HG03439 (cell line): ENCODE results near the gene PBX2.
"Not testable (repeated sequence)": the region's sequence is repeated elsewhere in the genome, so short reads cannot be mapped to it uniquely, and the experiment has no call there.

Experiments used
- ATAC-seq: cut with Tn5 transposase; IDR thresholded peaks from one replicate; pipeline ENCODE4 v1.9.1; 2021; ENCODE audit warnings: mild to moderate bottlenecking, moderate library complexity; ENCODE audit not compliant: unreplicated experiment

The PBX2 gene

GRCh38 chr6:32203426-32204267 is 13.6 kb upstream of the PBX2 start:
- ATAC-seq = no peak

GRCh38 chr6:32202186-32202585 is 12.2 kb upstream of the PBX2 start:
- no peak for ATAC-seq

GRCh38 chr6:32200711-32201475 is 10.9 kb upstream of the PBX2 start:
- ATAC-seq = no peak

GRCh38 chr6:32198866-32199265 is 8.9 kb upstream of the PBX2 start:
- no peak for ATAC-seq

GRCh38 chr6:32198345-32198696 is 8.3 kb upstream of the PBX2 start:
- ATAC-seq = no peak

- ATAC-seq = no peak
These were observed 6.9 kb upstream of the PBX2 start for GRCh38 chr6:32196682-32197616.

- ATAC-seq = peak; percentile 76
These were observed 6.1 kb upstream of the PBX2 start for GRCh38 chr6:32195902-32196681.

GRCh38 chr6:32195652-32195901 is 5.6 kb upstream of the PBX2 start:
- ATAC-seq = peak; percentile 78

- no peak for ATAC-seq
These were observed 5.0 kb upstream of the PBX2 start for GRCh38 chr6:32194825-32195651.

GRCh38 chr6:32194388-32194787 is 4.4 kb upstream of the PBX2 start:
- ATAC-seq = no peak

- not testable (repeated sequence) for ATAC-seq
These were observed 3.1 kb upstream of the PBX2 start for GRCh38 chr6:32193096-32193495.

GRCh38 chr6:32192608-32193039 is 2.6 kb upstream of the PBX2 start, which contains the start of gene GPSM3:
Gene GPSM3 (minus strand): TSS chr6:32192643. CDS start chr6:32192513, 130 bp downstream.
- no peak for ATAC-seq

- no peak for ATAC-seq
These were observed 1.9 kb upstream of the PBX2 start for GRCh38 chr6:32191696-32192607.

- no peak for ATAC-seq
These were observed 1.1 kb upstream of the PBX2 start for GRCh38 chr6:32190911-32191677.

- no peak for ATAC-seq
These were observed 304 bp downstream of the PBX2 start for GRCh38 chr6:32189742-32190053.

GRCh38 chr6:32189069-32189741 is 797 bp downstream of the PBX2 start:
- no peak for ATAC-seq

- no peak for ATAC-seq
These were observed 1.5 kb downstream of the PBX2 start for GRCh38 chr6:32188381-32189068.
